Activated T-helper 1 cell treated with anti-CD3 and anti-CD28 coated beads, Interleukin-12 subunit alpha, Interleukin-12 subunit beta, Interleukin-2, Interleukin-4 antibody, amounts not matched to agents 30 ng/mL and 10 ng/mL and 1 ng/mL, durations not matched to agents 14 hours and 24 hours and 36 hours (primary cell): ENCODE data around the gene TSTD1. TPM values are rescaled to one million over a fixed set of nuclear protein-coding genes. Genes with fewer than 3 reads are reported as not detected.
A peak's percentile ranks its signal among the peaks of the same experiment; 100 is the strongest.
"Not testable (repeated sequence)": the region's sequence is repeated elsewhere in the genome, so short reads cannot be mapped to it uniquely, and the experiment has no call there.

Experiments
- DNase-seq: peaks from one replicate; pipeline ENCODE4 v3.0.0; 2021; ENCODE audit warnings: low spot score
- H3K27ac Mint-ChIP-seq: one replicate; pipeline ENCODE4 v1.8.0; 2021; ENCODE audit warnings: mild to moderate bottlenecking, mixed read lengths
- H3K27me3 Mint-ChIP-seq: one replicate; pipeline ENCODE4 v1.8.0; 2022; ENCODE audit warnings: mild to moderate bottlenecking, moderate library complexity, mixed read lengths; ENCODE audit not compliant: insufficient read depth
- H3K36me3 Mint-ChIP-seq: one replicate; pipeline ENCODE4 v1.8.0; 2021; ENCODE audit warnings: low read depth, mixed read lengths
- H3K4me1 Mint-ChIP-seq: one replicate; pipeline ENCODE4 v1.8.0; 2021; ENCODE audit warnings: low read depth, mixed read lengths
- H3K4me3 Mint-ChIP-seq: one replicate; pipeline ENCODE4 v1.8.0; 2021; ENCODE audit warnings: mild to moderate bottlenecking, moderate library complexity, mixed read lengths
- H3K9me3 Mint-ChIP-seq: one replicate; pipeline ENCODE4 v1.8.0; 2021; ENCODE audit warnings: mixed read lengths
- intact Hi-C: fragments of 100-400 bp; cut with micrococcal nuclease; formaldehyde crosslinking; loops from one replicate; pipeline ENCODE4 v1.15.1; 2024
- total RNA-seq: library from RNA; stranded (reverse); gene quantifications from 2 replicates; pipeline ENCODE4 v1.2.3, GENCODE V29; 2022

The TSTD1 gene
- total RNA-seq, 1 donor from 2014 or later = 43.3 TPM

GRCh38 chr1:161063936-161064335 lies 25.2 kb upstream of the TSTD1 start:
- Mint-ChIP-seq H3K27ac (peak overlapping the region; percentile 79), H3K4me1 (peaks cover 70% of the 10 kb centered on the region), H3K36me3 (peaks cover 47% of the 10 kb centered on the region)
- DNase-seq, H3K4me3 Mint-ChIP-seq, H3K9me3 Mint-ChIP-seq, intact Hi-C loops, H3K27me3 Mint-ChIP-seq: not testable (repeated sequence)

GRCh38 chr1:161061419-161061818 lies 22.7 kb upstream of the TSTD1 start:
- Mint-ChIP-seq H3K4me3 (no peak overlapping the region), H3K36me3 (peaks cover 37% of the 10 kb centered on the region), H3K27me3 (no peaks in the 10 kb centered on the region), H3K27ac (no peak overlapping the region), H3K4me1 (peaks cover 45% of the 10 kb centered on the region), H3K9me3 (no peaks in the 10 kb centered on the region)
- no peak for DNase-seq
- intact Hi-C loops = no loop called here

GRCh38 chr1:161059293-161059692 lies 20.5 kb upstream of the TSTD1 start:
- Mint-ChIP-seq H3K27ac (no peak overlapping the region), H3K36me3 (peaks cover 37% of the 10 kb centered on the region), H3K4me3 (no peak overlapping the region), H3K4me1 (peaks cover 40% of the 10 kb centered on the region), H3K9me3 (no peaks in the 10 kb centered on the region), H3K27me3 (no peaks in the 10 kb centered on the region)
- DNase-seq = no peak
- intact Hi-C loops = no loop called here

GRCh38 chr1:161054805-161055204 lies 16.0 kb upstream of the TSTD1 start:
- intact Hi-C loops = no loop called here
- H3K4me1 Mint-ChIP-seq = peaks cover 26% of the 10 kb centered on the region
- H3K27ac Mint-ChIP-seq = no peak overlapping the region
- no peak for DNase-seq
- peaks cover 46% of the 10 kb centered on the region for H3K36me3 Mint-ChIP-seq
- H3K4me3 Mint-ChIP-seq = no peak overlapping the region
- H3K9me3 Mint-ChIP-seq = no peaks in the 10 kb centered on the region
- H3K27me3 Mint-ChIP-seq = no peaks in the 10 kb centered on the region

GRCh38 chr1:161054232-161054631 lies 15.5 kb upstream of the TSTD1 start:
- H3K36me3 Mint-ChIP-seq = peaks cover 42% of the 10 kb centered on the region
- no peak overlapping the region for H3K27ac Mint-ChIP-seq
- H3K4me1 Mint-ChIP-seq = peaks cover 20% of the 10 kb centered on the region
- no peaks in the 10 kb centered on the region for H3K27me3 Mint-ChIP-seq
- H3K9me3 Mint-ChIP-seq = no peaks in the 10 kb centered on the region
- H3K4me3 Mint-ChIP-seq = no peak overlapping the region
- intact Hi-C loops = no loop called here
- DNase-seq = no peak

GRCh38 chr1:161052899-161053298 lies 14.1 kb upstream of the TSTD1 start:
- DNase-seq = no peak
- no peak overlapping the region for H3K27ac Mint-ChIP-seq
- no peak overlapping the region for H3K4me3 Mint-ChIP-seq
- H3K36me3 Mint-ChIP-seq = peaks cover 50% of the 10 kb centered on the region
- H3K9me3 Mint-ChIP-seq = no peaks in the 10 kb centered on the region
- intact Hi-C loops = no loop called here
- no peaks in the 10 kb centered on the region for H3K27me3 Mint-ChIP-seq
- peaks cover 28% of the 10 kb centered on the region for H3K4me1 Mint-ChIP-seq

- Mint-ChIP-seq H3K9me3 (peaks cover 4% of the 10 kb centered on the region), H3K27me3 (no peaks in the 10 kb centered on the region), H3K36me3 (peaks cover 47% of the 10 kb centered on the region), H3K27ac (no peak overlapping the region), H3K4me3 (no peak overlapping the region), H3K4me1 (peaks cover 38% of the 10 kb centered on the region)
- intact Hi-C loops = no loop called here
- no peak for DNase-seq
Measured at GRCh38 chr1:161051219-161051618, 12.5 kb upstream of the TSTD1 start.

- H3K4me3 Mint-ChIP-seq = no peak overlapping the region
- peak overlapping the region; percentile 74 for H3K27ac Mint-ChIP-seq
- H3K4me1 Mint-ChIP-seq = peaks cover 46% of the 10 kb centered on the region
- H3K9me3 Mint-ChIP-seq = peaks cover 4% of the 10 kb centered on the region
- peaks cover 47% of the 10 kb centered on the region for H3K36me3 Mint-ChIP-seq
- no peak for DNase-seq
- intact Hi-C loops = loop anchor here (10.0 kb wide), 1 partner anchor 1124 kb away; the partner anchor contains the start of gene TAGLN2
- H3K27me3 Mint-ChIP-seq = no peaks in the 10 kb centered on the region
Measured at GRCh38 chr1:161048949-161049722, 10.4 kb upstream of the TSTD1 start.

- H3K27ac Mint-ChIP-seq = peak overlapping the region; percentile 96
- intact Hi-C loops = loop anchor here (10.0 kb wide), 1 partner anchor 1123 kb away; the partner anchor contains the start of gene TAGLN2
- DNase-seq = no peak
- H3K4me1 Mint-ChIP-seq = peaks cover 48% of the 10 kb centered on the region
- H3K9me3 Mint-ChIP-seq = peaks cover 4% of the 10 kb centered on the region
- H3K27me3 Mint-ChIP-seq = no peaks in the 10 kb centered on the region
- H3K36me3 Mint-ChIP-seq = peaks cover 39% of the 10 kb centered on the region
- H3K4me3 Mint-ChIP-seq = no peak overlapping the region
Measured at GRCh38 chr1:161047436-161048420, 9.0 kb upstream of the TSTD1 start.

GRCh38 chr1:161046605-161047228 lies 8.0 kb upstream of the TSTD1 start:
- DNase-seq = no peak
- Mint-ChIP-seq H3K27me3 (no peaks in the 10 kb centered on the region), H3K36me3 (peaks cover 38% of the 10 kb centered on the region), H3K4me3 (peak overlapping the region; percentile 94), H3K27ac (peak overlapping the region; percentile 96), H3K4me1 (peaks cover 50% of the 10 kb centered on the region), H3K9me3 (peaks cover 4% of the 10 kb centered on the region)
- intact Hi-C loops = loop anchor here (1.0 to 10.0 kb wide), 5 partner anchors 8 to 1122 kb away; partner anchors contain the start of genes DEDD, PPOX, TAGLN2 and TSTD1

GRCh38 chr1:161045736-161046604 lies 7.2 kb upstream of the TSTD1 start, which contains the start of gene USF1:
Gene USF1, minus strand, starts transcription at chr1:161045977. Its CDS starts 2,702 bp downstream, at chr1:161043275.
- peak within 1 kb of the TSS; percentile 94 for H3K4me3 Mint-ChIP-seq
- intact Hi-C loops = loop anchor here (1.0 to 10.0 kb wide), 9 partner anchors 8 to 1121 kb away; partner anchors contain the start of genes DEDD, PPOX, TAGLN2 and TSTD1
- H3K27me3 Mint-ChIP-seq = no peaks in the 10 kb centered on the region
- peaks cover 40% of the 10 kb centered on the region for H3K36me3 Mint-ChIP-seq
- peak; percentile 92 for DNase-seq
- peaks cover 4% of the 10 kb centered on the region for H3K9me3 Mint-ChIP-seq
- H3K27ac Mint-ChIP-seq = peak within 1 kb of the TSS; percentile 97
- H3K4me1 Mint-ChIP-seq = peaks cover 55% of the 10 kb centered on the region
